Keratinocyte (primary cell): ENCODE data around the gene SFMBT2. TPM values are rescaled to one million over a fixed set of nuclear protein-coding genes. Genes with fewer than 3 reads are reported as not detected.

ENCODE experiments used
- DNase-seq: peaks from one replicate; pipeline ENCODE4 v3.0.0-alpha.2; 2011; ENCODE audit warnings: low read depth, missing footprints, low spot score
- FAIRE-seq: peaks from 2 replicates; lab custom pipeline; 2011; peaks lifted over from hg19 to GRCh38; lab: Jason Lieb, UNC
- H2AFZ ChIP-seq: 2 replicates; pipeline ENCODE4 v1.6.0; 2012; ENCODE audit warnings: low read length, control low read depth, inconsistent platforms; ENCODE audit not compliant: control insufficient read depth
- H3K27ac ChIP-seq: 2 replicates; pipeline ENCODE4 v1.5.1; 2011; ENCODE audit warnings: low read length; ENCODE audit not compliant: control insufficient read depth, insufficient read depth
- H3K27me3 ChIP-seq: 3 replicates; pipeline ENCODE4 v1.6.0; 2011; ENCODE audit warnings: low read length; ENCODE audit not compliant: control insufficient read depth, insufficient read depth; ENCODE audit errors: extremely low read depth
- H3K36me3 ChIP-seq, 2 experiments: 2 replicates in 1 of 2; 3 replicates in 1 of 2; pipeline ENCODE4 v1.5.1; 2011; ENCODE audit warnings: low read length in 2 of 2, mild to moderate bottlenecking in 1 of 2; ENCODE audit not compliant: control insufficient read depth in 2 of 2, insufficient read depth in 2 of 2; ENCODE audit errors: extremely low read depth in 1 of 2
- H3K4me1 ChIP-seq: 3 replicates; pipeline ENCODE4 v1.5.1; 2011; ENCODE audit warnings: low read length; ENCODE audit not compliant: control insufficient read depth, insufficient read depth; ENCODE audit errors: extremely low read depth
- H3K4me2 ChIP-seq: 3 replicates; pipeline ENCODE4 v1.6.0; 2011; ENCODE audit warnings: low read depth, low read length; ENCODE audit not compliant: control insufficient read depth, insufficient read depth; ENCODE audit errors: extremely low read depth
- H3K4me3 ChIP-seq, 3 experiments: fragments of 200-600 bp in 1 of 3; sonication (generic) in 1 of 3; 2 replicates in 2 of 3; 3 replicates in 1 of 3; pipeline ENCODE4 v1.5.1; 2011 to 2016; ENCODE audit warnings: low read length in 3 of 3, mild to moderate bottlenecking in 3 of 3, control low read depth in 2 of 3, inconsistent platforms in 1 of 3, low read depth in 1 of 3, mixed read lengths in 1 of 3, mixed run types in 1 of 3, moderate library complexity in 1 of 3; ENCODE audit not compliant: control insufficient read depth in 2 of 3, insufficient read depth in 2 of 3; ENCODE audit errors: extremely low read depth in 1 of 3
- H3K79me2 ChIP-seq: 2 replicates; pipeline ENCODE4 v1.6.0; 2012; ENCODE audit warnings: low read length; ENCODE audit not compliant: control insufficient read depth, insufficient read depth
- H3K9ac ChIP-seq: 3 replicates; pipeline ENCODE4 v1.6.0; 2011; ENCODE audit warnings: low read length; ENCODE audit not compliant: control insufficient read depth, insufficient read depth; ENCODE audit errors: extremely low read depth
- H3K9me1 ChIP-seq: 3 replicates; pipeline ENCODE4 v1.6.0; 2011; ENCODE audit warnings: low read length; ENCODE audit not compliant: control insufficient read depth, insufficient read depth; ENCODE audit errors: extremely low read depth
- H3K9me3 ChIP-seq: 2 replicates; pipeline ENCODE4 v1.5.1; 2012; ENCODE audit warnings: low read depth, low read length; ENCODE audit not compliant: control insufficient read depth
- H4K20me1 ChIP-seq: 3 replicates; pipeline ENCODE4 v1.6.0; 2011; ENCODE audit warnings: low read length; ENCODE audit not compliant: control insufficient read depth, insufficient read depth; ENCODE audit errors: extremely low read depth
- EZH2 ChIP-seq: IDR thresholded peaks from one replicate; pipeline ENCODE4 v1.6.1; 2012; ENCODE audit warnings: inconsistent platforms, mild to moderate bottlenecking, low read length, moderate library complexity
- dilution Hi-C: fragments of 300-500 bp; cut with MboI; formaldehyde crosslinking; loops from one replicate; pipeline ENCODE4 v1.7.0; 2020; ENCODE audit warnings: low sequenced_read_pairs; ENCODE audit not compliant: extremely low pct_ligation_motif_present
- polyA plus RNA-seq, 5 experiments: library from polyadenylated mRNA; depleted of rRNA in 3 of 5; stranded (reverse) in 3 of 5; stranded (forward) in 1 of 5; unstranded in 1 of 5; fragments of >200 nt; gene quantifications; 1 replicate in 1 of 5; 2 replicates in 3 of 5; 3 replicates in 1 of 5; pipeline versions ENCODE4 v1.2.1 to v1.2.3, GENCODE V29; 2011 to 2012; ENCODE audit warnings: missing spikeins in 2 of 5, low read depth in 1 of 5, low replicate concordance in 1 of 5
- TF ChIP-seq, protein P1 (sequence below), 3 experiments: IDR thresholded peaks in 1 of 3; conservative IDR thresholded peaks in 1 of 3; optimal IDR thresholded peaks in 1 of 3; 2 replicates in 2 of 3; 3 replicates in 1 of 3; pipeline versions ENCODE3 to v1.5.1; 2011; ENCODE audit warnings: low read length in 3 of 3, mild to moderate bottlenecking in 3 of 3, moderate library complexity in 2 of 3, control low read depth in 1 of 3, inconsistent platforms in 1 of 3; ENCODE audit not compliant: insufficient read depth in 2 of 3; ENCODE audit errors: extremely low read depth in 1 of 3

SFMBT2 gene
- polyA plus RNA-seq, 1 donor (not counting 4 experiments of a cell fraction or from before 2014, with no cell fraction given): 0.71 TPM

GRCh38 chr10:7243873-7244272 is 167.0 kb downstream of the SFMBT2 start:
- H3K9me1 ChIP-seq: no peaks in the 10 kb centered on the region
- H2AFZ ChIP-seq: no peak overlapping the region
- no peak overlapping the region for H3K4me2 ChIP-seq
- H3K27me3 ChIP-seq: no peaks in the 10 kb centered on the region
- no peak for TF ChIP-seq EZH2
- TF ChIP-seq, protein P1, sequence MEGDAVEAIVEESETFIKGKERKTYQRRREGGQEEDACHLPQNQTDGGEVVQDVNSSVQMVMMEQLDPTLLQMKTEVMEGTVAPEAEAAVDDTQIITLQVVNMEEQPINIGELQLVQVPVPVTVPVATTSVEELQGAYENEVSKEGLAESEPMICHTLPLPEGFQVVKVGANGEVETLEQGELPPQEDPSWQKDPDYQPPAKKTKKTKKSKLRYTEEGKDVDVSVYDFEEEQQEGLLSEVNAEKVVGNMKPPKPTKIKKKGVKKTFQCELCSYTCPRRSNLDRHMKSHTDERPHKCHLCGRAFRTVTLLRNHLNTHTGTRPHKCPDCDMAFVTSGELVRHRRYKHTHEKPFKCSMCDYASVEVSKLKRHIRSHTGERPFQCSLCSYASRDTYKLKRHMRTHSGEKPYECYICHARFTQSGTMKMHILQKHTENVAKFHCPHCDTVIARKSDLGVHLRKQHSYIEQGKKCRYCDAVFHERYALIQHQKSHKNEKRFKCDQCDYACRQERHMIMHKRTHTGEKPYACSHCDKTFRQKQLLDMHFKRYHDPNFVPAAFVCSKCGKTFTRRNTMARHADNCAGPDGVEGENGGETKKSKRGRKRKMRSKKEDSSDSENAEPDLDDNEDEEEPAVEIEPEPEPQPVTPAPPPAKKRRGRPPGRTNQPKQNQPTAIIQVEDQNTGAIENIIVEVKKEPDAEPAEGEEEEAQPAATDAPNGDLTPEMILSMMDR (optimal IDR thresholded peaks at IDR 0.05 in 1 of 3, IDR thresholded peaks at IDR 0.05 in 1 of 3, conservative IDR thresholded peaks at IDR 0.05 in 1 of 3; ENCODE audit: extremely low read depth in 1 of 3, insufficient read depth in 2 of 3, low read length in 3 of 3): no peak
- H3K4me1 ChIP-seq: no peaks in the 10 kb centered on the region
- dilution Hi-C loops: no loop called here
- H3K27ac ChIP-seq: no peak overlapping the region
- FAIRE-seq (no peak), DNase-seq (no peak)
- no peaks in the 10 kb centered on the region for H3K36me3 ChIP-seq
- no peak overlapping the region for H3K4me3 ChIP-seq
- no peaks in the 10 kb centered on the region for H4K20me1 ChIP-seq
- H3K79me2 ChIP-seq: no peaks in the 10 kb centered on the region
- no peaks in the 10 kb centered on the region for H3K9me3 ChIP-seq
- no peak overlapping the region for H3K9ac ChIP-seq

GRCh38 chr10:7243139-7243538 is 167.7 kb downstream of the SFMBT2 start:
- FAIRE-seq: no peak
- H3K27ac ChIP-seq: no peak overlapping the region
- TF ChIP-seq, protein P1 (optimal IDR thresholded peaks at IDR 0.05 in 1 of 3, IDR thresholded peaks at IDR 0.05 in 1 of 3, conservative IDR thresholded peaks at IDR 0.05 in 1 of 3; ENCODE audit: extremely low read depth in 1 of 3, insufficient read depth in 2 of 3, low read length in 3 of 3): no peak
- TF ChIP-seq EZH2: no peak
- H3K9me1 ChIP-seq: no peaks in the 10 kb centered on the region
- no peaks in the 10 kb centered on the region for H3K36me3 ChIP-seq
- no peak for DNase-seq
- no peak overlapping the region for H3K4me3 ChIP-seq
- dilution Hi-C loops: no loop called here
- H4K20me1 ChIP-seq: no peaks in the 10 kb centered on the region
- H3K9me3 ChIP-seq: no peaks in the 10 kb centered on the region
- no peak overlapping the region for H3K4me2 ChIP-seq
- H3K27me3 ChIP-seq: no peaks in the 10 kb centered on the region
- no peaks in the 10 kb centered on the region for H3K79me2 ChIP-seq
- no peak overlapping the region for H2AFZ ChIP-seq
- H3K9ac ChIP-seq: no peak overlapping the region
- H3K4me1 ChIP-seq: no peaks in the 10 kb centered on the region
